Transverse colon (tissue), 4 donors: ENCODE measurements around the gene CHMP3. TPM values are rescaled to one million over a fixed set of nuclear protein-coding genes. Genes with fewer than 3 reads are reported as not detected.

ENCODE experiments used
- DNase-seq: peaks from one replicate; pipeline ENCODE4 v3.0.0-alpha.2; 2019
- H3K27ac ChIP-seq, 4 donors: fragments of 200-600 bp; sonication (generic); 2 replicates each; pipeline ENCODE4 v1.5.1; 2016 to 2018; ENCODE audit warnings: inconsistent platforms in 4 of 4
- H3K27me3 ChIP-seq: fragments of 200-600 bp; sonication (generic); 2 replicates; pipeline ENCODE4 v1.5.1; 2017; ENCODE audit warnings: inconsistent platforms
- H3K36me3 ChIP-seq, 4 donors: fragments of 200-600 bp; sonication (generic); 2 replicates each; pipeline ENCODE4 v1.5.1; 2017 to 2019; ENCODE audit warnings: inconsistent platforms in 4 of 4
- H3K4me1 ChIP-seq, 4 donors: fragments of 200-600 bp; sonication (generic); 2 replicates each; pipeline ENCODE4 v1.5.1; 2017 to 2020; ENCODE audit warnings: inconsistent platforms in 4 of 4
- H3K4me3 ChIP-seq, 4 donors: fragments of 200-600 bp; sonication (generic); 1 replicate in 1 of 4; 2 replicates in 3 of 4; pipeline versions ENCODE4 v1.5.1 to v1.6.1; 2017 to 2019; ENCODE audit warnings: inconsistent platforms in 4 of 4
- H3K9me3 ChIP-seq, 2 donors: fragments of 200-600 bp; sonication (generic); 2 replicates each; pipeline ENCODE4 v1.5.1; 2017 to 2019; ENCODE audit warnings: inconsistent platforms in 2 of 2
- CTCF ChIP-seq, 5 experiments: fragments of 200-600 bp in 3 of 5; fragments of 450-650 bp in 2 of 5; sonication (generic) in 3 of 5; IDR thresholded peaks; 1 replicate in 2 of 5; 2 replicates in 3 of 5; pipeline ENCODE4 v1.5.1; 2016 to 2017; ENCODE audit warnings: antibody characterized with exemption in 5 of 5, inconsistent platforms in 3 of 5, mild to moderate bottlenecking in 2 of 5, moderate library complexity in 1 of 5
- EP300 ChIP-seq: sonication (generic); formaldehyde crosslinking; IDR thresholded peaks from one replicate; pipeline ENCODE4 v1.6.1; 2017; ENCODE audit warnings: antibody characterized with exemption, low read depth
- POLR2A ChIP-seq: fragments of 450-650 bp; IDR thresholded peaks from one replicate; pipeline ENCODE4 v1.6.1; 2016; ENCODE audit warnings: antibody characterized with exemption, mild to moderate bottlenecking, moderate library complexity
- POLR2AphosphoS5 ChIP-seq, 3 donors: sonication (generic); formaldehyde crosslinking; IDR thresholded peaks; one replicate each; pipeline ENCODE4 v1.6.1; 2016; ENCODE audit warnings: antibody characterized with exemption in 3 of 3
- WGBS, 2 donors: methylation state at CpG; one replicate each; pipeline ENCODE4 v1.1.5; 2018; ENCODE audit warnings: low coverage in 1 of 2; 5-methylcytosine and 5-hydroxymethylcytosine counted together
- in situ Hi-C, 4 donors: fragments of 200-750 bp; cut with MboI; loops; one replicate each; pipeline versions ENCODE4 v1.15.0 to v1.15.1; 2017; ENCODE audit warnings: low sequenced_read_pairs in 3 of 4, low pct_ligation_motif_present in 1 of 4, low pct_unique_long_range_greater_than_20kb in 1 of 4
- intact Hi-C: fragments of 100-400 bp; cut with DNase I; formaldehyde crosslinking; loops from one replicate; pipeline ENCODE4 v1.15.1; 2023; ENCODE audit warnings: low total_unique reads
- total RNA-seq, 4 donors: library from RNA; depleted of rRNA; stranded (reverse); fragments of >200 nt; gene quantifications; one replicate each; pipeline ENCODE4 v1.1.0, GENCODE V29; 2016

Gene CHMP3
- total RNA-seq, 4 donors from 2014 or later = 83.8 to 200 (median 101) TPM

DNA sequence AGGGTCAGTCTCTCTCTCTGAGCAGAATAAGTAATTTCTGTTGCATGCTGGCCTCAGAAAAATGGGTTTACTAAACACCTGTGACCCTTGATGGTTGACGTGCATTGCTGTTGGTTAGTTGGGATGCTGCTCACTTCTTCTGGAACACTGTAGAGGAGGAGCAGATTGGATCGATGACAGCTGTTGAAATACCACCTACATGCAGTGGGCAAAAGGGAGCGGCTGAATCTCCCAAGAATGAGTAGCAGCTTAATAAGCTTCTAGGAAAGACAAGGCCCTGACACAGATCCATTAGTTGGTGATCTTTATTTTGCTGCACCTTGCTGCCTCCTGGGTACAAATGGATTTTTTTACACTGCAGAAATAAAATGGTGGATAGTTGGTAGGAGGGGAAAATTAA, 78.9 kb downstream of the CHMP3 start:
- intact Hi-C loops = no loop called here
- Histone ChIP-seq H3K9me3 (no peaks in the 10 kb centered on the region), H3K27ac (no peak overlapping the region), H3K4me1 (peaks cover 0 to 10% (median 4%) of the 10 kb centered on the region in 4 donors), H3K36me3 (peaks cover 0 to 87% (median 41%) of the 10 kb centered on the region in 4 donors), H3K27me3 (no peaks in the 10 kb centered on the region), H3K4me3 (no peak overlapping the region)
- in situ Hi-C loops = no loop called here
- 99 to 100% methylated on average over 2 to 3 of the region's 3 CpGs for WGBS, 2 donors
- no peak for DNase-seq
- TF ChIP-seq CTCF (IDR thresholded peaks at IDR 0.05) = no peak
- no peak for TF ChIP-seq POLR2A
- TF ChIP-seq POLR2AphosphoS5 (IDR thresholded peaks at IDR 0.05) = no peak
- TF ChIP-seq EP300 = no peak

DNA sequence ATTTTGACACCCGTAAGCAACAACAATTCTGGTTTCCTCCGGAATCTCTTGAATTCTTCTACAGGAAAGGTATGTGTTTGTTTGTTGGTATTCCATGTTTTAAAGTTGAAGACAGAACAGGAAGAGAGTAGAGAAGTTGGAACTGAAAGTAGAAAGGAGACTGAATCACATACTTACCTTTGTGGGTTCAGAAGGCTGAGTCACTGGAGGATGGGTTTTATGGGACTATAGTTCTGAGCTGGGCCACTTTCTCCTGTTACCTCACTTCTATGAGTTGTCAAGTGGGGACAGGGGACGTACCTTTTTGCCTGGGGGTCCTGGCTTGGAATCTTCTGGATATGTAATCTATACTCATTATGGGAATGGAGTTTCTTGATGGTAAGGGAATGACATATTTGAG, 81.2 kb downstream of the CHMP3 start:
- 87 to 88% methylated on average over 2 to 3 of the region's 3 CpGs for WGBS, 2 donors
- intact Hi-C loops (no loop called here), in situ Hi-C loops (no loop called here)
- Histone ChIP-seq H3K36me3 (peaks cover 0 to 81% (median 37%) of the 10 kb centered on the region in 4 donors), H3K27ac (peak overlapping the region in 2 of 4 donors; percentile 12 to 31), H3K4me1 (peaks cover 0 to 10% (median 4%) of the 10 kb centered on the region in 4 donors), H3K4me3 (no peak overlapping the region), H3K9me3 (no peaks in the 10 kb centered on the region), H3K27me3 (no peaks in the 10 kb centered on the region)
- TF ChIP-seq CTCF (IDR thresholded peaks at IDR 0.05) = no peak
- TF ChIP-seq POLR2A = no peak
- TF ChIP-seq EP300 = no peak
- TF ChIP-seq POLR2AphosphoS5 (IDR thresholded peaks at IDR 0.05) = no peak
- no peak for DNase-seq

DNA sequence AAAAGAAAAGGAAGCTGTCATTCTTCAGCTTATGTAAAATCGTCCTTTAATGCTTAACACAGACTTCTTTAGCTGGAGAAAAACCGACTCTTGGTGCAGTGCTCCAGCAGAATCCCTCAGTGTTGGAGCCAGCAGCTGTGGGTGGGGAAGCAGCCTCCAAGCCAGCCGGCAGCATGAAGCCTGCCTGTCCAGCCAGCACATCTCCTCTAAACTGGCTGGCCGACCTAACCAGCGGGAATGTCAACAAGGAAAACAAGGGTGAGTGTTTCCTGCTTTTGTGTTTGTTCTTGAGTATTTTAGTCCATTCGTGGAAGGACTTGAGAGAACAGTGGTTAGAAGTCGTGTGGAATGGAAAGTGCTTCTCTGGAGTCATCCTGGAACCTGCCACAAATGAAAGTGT, 83.1 kb downstream of the CHMP3 start:
- DNase-seq = no peak
- no peak overlapping the region for H3K4me3 ChIP-seq
- WGBS, 2 donors = 36% methylated on average over 7 of the region's 7 CpGs; no CpG with 5 or more reads in 1 of the 2 donors
- no peak overlapping the region for H3K27ac ChIP-seq
- H3K27me3 ChIP-seq = no peaks in the 10 kb centered on the region
- H3K4me1 ChIP-seq = peaks cover 0 to 10% (median 4%) of the 10 kb centered on the region in 4 donors
- H3K36me3 ChIP-seq = peaks cover 0 to 89% (median 30%) of the 10 kb centered on the region in 4 donors
- intact Hi-C loops = no loop called here
- TF ChIP-seq POLR2A = no peak
- no peak for TF ChIP-seq POLR2AphosphoS5 (IDR thresholded peaks at IDR 0.05)
- no peak for TF ChIP-seq EP300
- no peak for TF ChIP-seq CTCF (IDR thresholded peaks at IDR 0.05)
- in situ Hi-C loops = no loop called here
- H3K9me3 ChIP-seq = no peaks in the 10 kb centered on the region

DNA sequence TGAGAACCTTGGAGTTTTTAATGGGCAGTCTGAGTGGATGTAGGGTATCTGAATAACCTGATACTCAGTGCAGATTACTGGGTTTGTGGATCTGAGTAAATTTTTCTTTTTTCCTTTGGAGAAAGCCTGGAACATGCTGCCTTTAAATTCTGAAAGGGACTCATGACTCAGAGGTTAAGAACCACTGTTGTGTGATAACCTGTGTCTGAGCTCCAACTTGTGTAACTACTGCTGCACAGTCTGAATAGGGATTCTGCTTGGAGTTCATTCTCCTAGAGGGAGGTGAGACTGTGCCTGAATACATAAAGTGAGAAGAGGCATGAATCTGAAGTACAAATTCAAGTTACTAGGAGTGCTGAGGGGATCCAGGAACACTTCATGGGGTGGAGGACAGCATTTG, 85.9 kb downstream of the CHMP3 start:
- H3K4me1 ChIP-seq = peaks cover 0 to 7% (median 2%) of the 10 kb centered on the region in 4 donors
- H3K9me3 ChIP-seq = no peaks in the 10 kb centered on the region
- H3K27me3 ChIP-seq = no peaks in the 10 kb centered on the region
- intact Hi-C loops = no loop called here
- no peak overlapping the region for H3K27ac ChIP-seq
- TF ChIP-seq CTCF (IDR thresholded peaks at IDR 0.05) = no peak
- no peak for TF ChIP-seq EP300
- no peak for TF ChIP-seq POLR2AphosphoS5 (IDR thresholded peaks at IDR 0.05)
- TF ChIP-seq POLR2A = no peak
- H3K4me3 ChIP-seq = no peak overlapping the region
- no peak for DNase-seq
- in situ Hi-C loops = no loop called here
- peaks cover 0 to 86% (median 26%) of the 10 kb centered on the region in 4 donors for H3K36me3 ChIP-seq
